ENCODE results near the gene MDP1. TPM values are rescaled to one million over a fixed set of nuclear protein-coding genes. Genes with fewer than 3 reads are reported as not detected.

MDP1 gene
- total and polyA plus RNA-seq, 2 of the 8 experiments (the other 6 are each of a cell fraction or from before 2014, with no cell fraction given) = 17.7 to 32.2 TPM

GRCh38 chr14:24197056-24197450 lies 18.8 kb downstream of the MDP1 start:
- Histone ChIP-seq H3K79me1 (ENCODE audit: low read depth, low read length) (peaks cover 3% of the 10 kb centered on the region; the same call in 1 of the 2 replicates), H2BK15ac (ENCODE audit: low read length) (no peak overlapping the region), H2BK120ac (replicated peaks; ENCODE audit: low read depth, low read length) (no peak overlapping the region), H3K56ac (replicated peaks; ENCODE audit: insufficient read length, low read depth, low read length) (no peak overlapping the region), H3K27me3 (replicated peaks in 1 of 4; ENCODE audit: control insufficient read depth in 3 of 4, extremely low read depth in 1 of 4, insufficient read depth in 3 of 4, low read length in 3 of 4) (no peaks in the 10 kb centered on the region), H3K4me1 (replicated peaks in 1 of 4; ENCODE audit: control insufficient read depth in 3 of 4, insufficient read depth in 4 of 4, low read length in 3 of 4) (peaks cover 0 to 9% (median 3%) of the 10 kb centered on the region in 4 experiments; a peak in 3 of 7 replicates), H3K4me3 (ENCODE audit: extremely low read depth in 1 of 4, insufficient read depth in 2 of 4, low read depth in 3 of 4, low read length in 4 of 4) (peak overlapping the region in 1 of 4 experiments; percentile 88; a peak in 1 of 8 replicates), H2AFZ (ENCODE audit: low read length) (no peak overlapping the region), H4K20me1 (replicated peaks in 1 of 2; ENCODE audit: control insufficient read depth in 1 of 2, insufficient read depth in 2 of 2, low read length in 2 of 2) (no peaks in the 10 kb centered on the region), H4K5ac (ENCODE audit: insufficient read length, low read depth, low read length) (no peak overlapping the region), H4K91ac (replicated peaks; ENCODE audit: insufficient read length, low read length) (no peak overlapping the region), H3K4ac (replicated peaks; ENCODE audit: insufficient read length, low read depth, low read length) (no peak overlapping the region), H3K18ac (ENCODE audit: extremely low read depth, low read length) (no peak overlapping the region), H3K27ac (ENCODE audit: low read depth, low read length) (no peak overlapping the region), H3K79me2 (ENCODE audit: control insufficient read depth in 1 of 2, insufficient read depth in 2 of 2, low read length in 2 of 2) (peaks cover 0 to 3% of the 10 kb centered on the region in 2 experiments; a peak in 2 of 4 replicates), H3K9ac (replicated peaks in 1 of 4; ENCODE audit: extremely low read depth in 1 of 4, low read depth in 3 of 4, low read length in 3 of 4) (no peak overlapping the region), H2AK5ac (ENCODE audit: low read depth, low read length) (no peak overlapping the region), H4K8ac (ENCODE audit: extremely low read depth, insufficient read depth, low read length) (no peak overlapping the region), H3K14ac (ENCODE audit: insufficient read length) (no peak overlapping the region), H3K36me3 (ENCODE audit: control insufficient read depth in 2 of 4, insufficient read depth in 4 of 4, low read length in 3 of 4) (peaks cover 4 to 17% (median 10%) of the 10 kb centered on the region in 4 experiments; a peak in 6 of 8 replicates), H3K23me2 (ENCODE audit: low read depth, low read length) (peaks cover 5% of the 10 kb centered on the region; the same call in 1 of the 2 replicates), H2BK5ac (ENCODE audit: low read depth, low read length) (no peak overlapping the region), H3K23ac (ENCODE audit: insufficient read length) (no peak overlapping the region), H2BK12ac (ENCODE audit: low read depth, low read length) (no peak overlapping the region), H3K4me2 (ENCODE audit: insufficient read depth in 1 of 2, low read depth in 2 of 2, low read length in 2 of 2) (peak overlapping the region in 1 of 2 experiments; percentile 79; a peak in 2 of 4 replicates), H3K9me3 (ENCODE audit: insufficient read depth in 2 of 2, low read depth in 1 of 2, low read length in 1 of 2) (peaks cover 6 to 7% of the 10 kb centered on the region in 2 experiments), H2BK20ac (ENCODE audit: low read length) (no peak overlapping the region)
- DNase-seq (ENCODE audit: low read depth in 1 of 2, low spot score in 2 of 2) (no peak), FAIRE-seq (no peak)
- 89% methylated on average over 1 of the region's 2 CpGs; no CpG with 5 or more reads in 1 of the 2 experiments for WGBS, 2 experiments (ENCODE audit: extremely low coverage in 1 of 2, insufficient coverage in 1 of 2, insufficient read length in 1 of 2, insufficient replicate concordance in 2 of 2, low coverage in 1 of 2, low lambda C conversion rate in 2 of 2, missing lambda C conversion rate in 1 of 2)
- ChIA-PET POLR2A (ENCODE audit: partially characterized antibody) (interaction anchor here (0.6 to 4.7 kb wide), 4 partner anchors 8 to 61 kb away, joined by 3 to 119 read pairs (median 31); partner anchors contain the start of genes CHMP4A, IPO4, MDP1 and PSME1), CTCF (ENCODE audit: partially characterized antibody) (no interaction called here)
- TF ChIP-seq BRCA1 (IDR thresholded peaks at IDR 0.05; ENCODE audit: low read depth, low read length) (no peak), CBX8 (IDR thresholded peaks at IDR 0.05; ENCODE audit: borderline replicate concordance, low read depth, low read length) (no peak), PHF8 (conservative IDR thresholded peaks at IDR 0.05; ENCODE audit: low read depth, low read length) (no peak), CTBP2 (IDR thresholded peaks at IDR 0.05; ENCODE audit: borderline replicate concordance, insufficient read depth, insufficient read length, low read length) (no peak), POLR2AphosphoS5 (IDR thresholded peaks at IDR 0.05; ENCODE audit: low read depth, low read length) (no peak), SIN3A (conservative IDR thresholded peaks at IDR 0.05 in 1 of 2, IDR thresholded peaks at IDR 0.05 in 1 of 2; ENCODE audit: low read depth in 1 of 2, low read length in 2 of 2) (no peak), SAP30 (IDR thresholded peaks at IDR 0.05; ENCODE audit: insufficient read depth, insufficient replicate concordance, low read length) (no peak), SUZ12 (IDR thresholded peaks at IDR 0.05; ENCODE audit: low read length) (no peak), BCL11A (IDR thresholded peaks at IDR 0.05; ENCODE audit: low read depth in 2 of 2, low read length in 2 of 2) (no peak)
- TF ChIP-seq, protein P1, sequence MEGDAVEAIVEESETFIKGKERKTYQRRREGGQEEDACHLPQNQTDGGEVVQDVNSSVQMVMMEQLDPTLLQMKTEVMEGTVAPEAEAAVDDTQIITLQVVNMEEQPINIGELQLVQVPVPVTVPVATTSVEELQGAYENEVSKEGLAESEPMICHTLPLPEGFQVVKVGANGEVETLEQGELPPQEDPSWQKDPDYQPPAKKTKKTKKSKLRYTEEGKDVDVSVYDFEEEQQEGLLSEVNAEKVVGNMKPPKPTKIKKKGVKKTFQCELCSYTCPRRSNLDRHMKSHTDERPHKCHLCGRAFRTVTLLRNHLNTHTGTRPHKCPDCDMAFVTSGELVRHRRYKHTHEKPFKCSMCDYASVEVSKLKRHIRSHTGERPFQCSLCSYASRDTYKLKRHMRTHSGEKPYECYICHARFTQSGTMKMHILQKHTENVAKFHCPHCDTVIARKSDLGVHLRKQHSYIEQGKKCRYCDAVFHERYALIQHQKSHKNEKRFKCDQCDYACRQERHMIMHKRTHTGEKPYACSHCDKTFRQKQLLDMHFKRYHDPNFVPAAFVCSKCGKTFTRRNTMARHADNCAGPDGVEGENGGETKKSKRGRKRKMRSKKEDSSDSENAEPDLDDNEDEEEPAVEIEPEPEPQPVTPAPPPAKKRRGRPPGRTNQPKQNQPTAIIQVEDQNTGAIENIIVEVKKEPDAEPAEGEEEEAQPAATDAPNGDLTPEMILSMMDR (IDR thresholded peaks at IDR 0.05; ENCODE audit: control extremely low read depth in 1 of 3, insufficient read depth in 1 of 3, low read depth in 1 of 3, low read length in 3 of 3) = no peak

All from H1 (cell line).